Body of pancreas (tissue), 4 donors: ENCODE data around the gene TRAK1. TPM values are rescaled to one million over a fixed set of nuclear protein-coding genes. Genes with fewer than 3 reads are reported as not detected.

Source experiments
- ATAC-seq: fragments of 150-250 bp; one replicate; pipeline ENCODE4 v1.9.1; 2016
- DNase-seq, 4 donors: peaks; one replicate each; pipeline ENCODE4 v3.0.0-alpha.2; 2019
- H3K27ac ChIP-seq, 4 donors: fragments of 200-600 bp; sonication (generic); 1 replicate in 3 of 4; 2 replicates in 1 of 4; pipeline versions ENCODE4 v1.5.1 to v1.6.1; 2016 to 2019; ENCODE audit warnings: mild to moderate bottlenecking in 1 of 4, mixed read lengths in 1 of 4, moderate library complexity in 1 of 4
- H3K27me3 ChIP-seq, 2 donors: fragments of 200-600 bp; sonication (generic); one replicate each; pipeline ENCODE4 v1.6.0; 2016; ENCODE audit warnings: mild to moderate bottlenecking in 1 of 2
- H3K36me3 ChIP-seq, 2 donors: fragments of 200-600 bp; sonication (generic); replicated peaks in 1 of 2; 2 replicates each; pipeline ENCODE4 v1.5.1; 2016; ENCODE audit warnings: low read depth in 2 of 2; ENCODE audit not compliant: insufficient read depth in 1 of 2
- H3K4me1 ChIP-seq: fragments of 200-600 bp; sonication (generic); one replicate; pipeline ENCODE4 v1.6.0; 2016
- H3K4me3 ChIP-seq, 2 donors: fragments of 200-600 bp; sonication (generic); 1 replicate in 1 of 2; 2 replicates in 1 of 2; pipeline ENCODE4 v1.5.1; 2016 to 2019
- H3K9me3 ChIP-seq, 3 donors: fragments of 200-600 bp; sonication (generic); 1 replicate in 2 of 3; 2 replicates in 1 of 3; pipeline ENCODE4 v1.5.1; 2016
- POLR2A ChIP-seq, 3 donors: fragments of 450-650 bp; IDR thresholded peaks; one replicate each; pipeline ENCODE4 v1.6.1; 2016; ENCODE audit warnings: antibody characterized with exemption in 3 of 3, mild to moderate bottlenecking in 2 of 3
- WGBS, 2 donors: methylation state at CpG; one replicate each; pipeline ENCODE4 v1.1.5; 2017; 5-methylcytosine and 5-hydroxymethylcytosine counted together
- intact Hi-C: fragments of 100-400 bp; cut with DNase I; formaldehyde crosslinking; loops from one replicate; pipeline ENCODE4 v1.15.1; 2023
- total RNA-seq, 2 donors: library from RNA; depleted of rRNA; stranded (reverse); fragments of >200 nt; gene quantifications; one replicate each; pipeline ENCODE4 v1.1.0, GENCODE V29; 2016
- TF ChIP-seq, protein P1 (sequence below), 7 experiments: fragments of 450-650 bp in 4 of 7; fragments of 200-600 bp in 3 of 7; sonication (generic) in 3 of 7; IDR thresholded peaks; one replicate each; pipeline ENCODE4 v1.5.1; 2016 to 2019; ENCODE audit warnings: antibody characterized with exemption in 7 of 7

TRAK1 gene
- total RNA-seq, 2 donors from 2014 or later = 17.1 to 24.1 TPM

DNA sequence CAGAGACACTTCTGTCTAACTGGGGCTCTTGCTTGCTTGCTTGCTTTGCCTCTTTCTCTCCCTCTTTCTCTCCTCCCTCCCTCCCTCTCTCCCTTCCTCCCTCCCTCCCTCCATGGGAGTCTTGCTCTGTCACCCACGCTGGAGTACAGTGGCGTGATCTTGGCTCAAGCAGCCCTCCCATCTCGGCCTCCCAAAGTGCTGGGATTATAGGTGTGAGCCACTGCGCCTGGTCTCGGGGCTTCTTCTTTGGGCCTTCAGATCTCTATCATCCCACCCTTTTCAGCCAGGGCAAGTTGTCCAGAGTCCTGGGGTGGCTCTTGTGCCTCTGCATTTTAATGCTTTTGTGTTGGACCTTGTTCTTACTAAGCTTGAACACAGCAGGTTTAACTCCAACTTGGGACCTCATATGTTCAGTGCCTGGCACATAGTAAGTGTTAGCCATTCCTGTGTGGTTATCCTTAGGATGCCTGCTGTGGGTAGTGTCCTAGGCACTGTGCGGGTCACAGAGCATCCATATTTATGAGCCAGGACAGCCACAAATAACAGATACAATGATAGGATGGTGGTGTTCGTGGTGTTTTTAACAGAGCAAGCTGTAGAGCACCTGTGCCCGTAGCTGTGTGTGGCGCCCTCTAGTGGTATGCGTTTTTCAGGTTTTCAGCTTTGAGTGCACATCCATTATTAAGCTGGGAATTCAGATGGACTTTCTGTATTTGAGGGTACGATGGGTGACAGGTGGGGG, 99.7 kb downstream of the TRAK1 start:
- no peak for TF ChIP-seq POLR2A (IDR thresholded peaks at IDR 0.05)
- TF ChIP-seq, protein P1, sequence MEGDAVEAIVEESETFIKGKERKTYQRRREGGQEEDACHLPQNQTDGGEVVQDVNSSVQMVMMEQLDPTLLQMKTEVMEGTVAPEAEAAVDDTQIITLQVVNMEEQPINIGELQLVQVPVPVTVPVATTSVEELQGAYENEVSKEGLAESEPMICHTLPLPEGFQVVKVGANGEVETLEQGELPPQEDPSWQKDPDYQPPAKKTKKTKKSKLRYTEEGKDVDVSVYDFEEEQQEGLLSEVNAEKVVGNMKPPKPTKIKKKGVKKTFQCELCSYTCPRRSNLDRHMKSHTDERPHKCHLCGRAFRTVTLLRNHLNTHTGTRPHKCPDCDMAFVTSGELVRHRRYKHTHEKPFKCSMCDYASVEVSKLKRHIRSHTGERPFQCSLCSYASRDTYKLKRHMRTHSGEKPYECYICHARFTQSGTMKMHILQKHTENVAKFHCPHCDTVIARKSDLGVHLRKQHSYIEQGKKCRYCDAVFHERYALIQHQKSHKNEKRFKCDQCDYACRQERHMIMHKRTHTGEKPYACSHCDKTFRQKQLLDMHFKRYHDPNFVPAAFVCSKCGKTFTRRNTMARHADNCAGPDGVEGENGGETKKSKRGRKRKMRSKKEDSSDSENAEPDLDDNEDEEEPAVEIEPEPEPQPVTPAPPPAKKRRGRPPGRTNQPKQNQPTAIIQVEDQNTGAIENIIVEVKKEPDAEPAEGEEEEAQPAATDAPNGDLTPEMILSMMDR (IDR thresholded peaks at IDR 0.05) = peak; percentile 77 to 88 (median 81)
- Histone ChIP-seq H3K36me3 (peaks cover 0 to 5% of the 10 kb centered on the region in 2 donors), H3K4me1 (no peaks in the 10 kb centered on the region), H3K4me3 (no peak overlapping the region), H3K27ac (no peak overlapping the region), H3K9me3 (no peaks in the 10 kb centered on the region), H3K27me3 (no peaks in the 10 kb centered on the region)
- ATAC-seq = peak; percentile 71
- peak; percentile 72 to 80 (median 78) for DNase-seq
- intact Hi-C loops = loop anchor here (10.0 kb wide), 2 partner anchors 66 to 286 kb away; no protein-coding TSS in a partner anchor
- 44 to 67% methylated on average over 5 to 11 of the region's 11 CpGs for WGBS, 2 donors

DNA sequence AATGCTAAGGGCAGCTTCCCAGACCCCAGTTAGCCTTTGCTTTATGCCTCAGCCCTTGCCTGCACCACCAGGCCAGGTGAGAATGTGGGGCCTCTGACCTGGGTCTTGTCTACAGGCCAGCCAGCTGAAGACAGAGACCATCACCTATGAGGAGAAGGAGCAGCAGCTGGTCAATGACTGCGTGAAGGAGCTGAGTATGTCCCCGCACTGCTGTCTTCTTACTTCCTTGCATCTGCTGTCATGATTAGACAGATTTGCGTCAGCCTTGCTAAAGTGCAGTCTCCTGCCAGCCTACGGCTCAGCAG, 100.2 kb downstream of the TRAK1 start:
- Histone ChIP-seq H3K4me1 (no peaks in the 10 kb centered on the region), H3K27ac (no peak overlapping the region), H3K27me3 (no peaks in the 10 kb centered on the region), H3K9me3 (no peaks in the 10 kb centered on the region), H3K36me3 (peaks cover 0 to 7% of the 10 kb centered on the region in 2 donors), H3K4me3 (no peak overlapping the region)
- ATAC-seq (no peak), DNase-seq (no peak)
- 65 to 73% methylated on average over 4 of the region's 4 CpGs for WGBS, 2 donors
- intact Hi-C loops = loop anchor here (10.0 kb wide), 2 partner anchors 67 to 287 kb away; no protein-coding TSS in a partner anchor
- no peak for TF ChIP-seq POLR2A (IDR thresholded peaks at IDR 0.05)
- TF ChIP-seq, protein P1 (IDR thresholded peaks at IDR 0.05) = no peak

DNA sequence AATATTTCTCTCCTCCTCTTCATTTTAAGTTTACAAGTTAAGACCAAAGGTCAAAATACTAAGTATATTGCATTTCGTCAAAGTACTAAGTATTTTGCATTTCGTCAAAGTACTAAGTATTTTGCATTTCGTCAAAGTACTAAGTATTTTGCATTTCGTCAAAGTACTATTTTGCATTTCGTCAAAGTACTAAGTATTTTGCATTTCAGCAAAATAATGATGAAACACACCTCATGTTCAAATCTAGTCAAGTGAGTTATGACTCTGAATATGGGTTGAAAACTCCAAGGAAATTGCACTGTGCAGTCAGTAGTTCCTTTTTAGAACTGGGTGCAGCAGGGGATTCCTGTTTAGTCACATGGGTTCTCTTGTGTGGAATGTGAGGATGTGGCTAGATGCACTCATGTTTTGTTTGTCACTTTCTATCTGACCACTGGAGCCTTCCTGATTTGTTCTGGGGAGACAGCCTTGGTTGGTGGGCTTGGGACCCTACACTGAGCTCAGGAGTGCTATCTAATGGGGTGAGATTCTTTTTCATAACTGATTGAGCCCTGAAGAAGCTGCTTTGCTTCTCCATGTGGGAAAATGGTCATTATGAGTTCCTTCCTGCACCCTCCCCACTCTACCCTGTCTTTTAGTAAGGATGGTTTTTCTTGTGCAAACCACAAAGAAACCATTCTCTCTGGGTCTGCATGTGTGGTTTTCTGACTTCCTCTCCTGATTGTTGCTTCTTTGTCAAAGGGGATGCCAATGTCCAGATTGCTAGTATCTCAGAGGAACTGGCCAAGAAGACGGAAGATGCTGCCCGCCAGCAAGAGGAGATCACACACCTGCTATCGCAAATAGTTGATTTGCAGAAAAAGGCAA, 101.4 kb downstream of the TRAK1 start:
- H3K36me3 ChIP-seq = peaks cover 0 to 7% of the 10 kb centered on the region in 2 donors
- intact Hi-C loops = loop anchor here (10.0 kb wide), 2 partner anchors 68 to 288 kb away; no protein-coding TSS in a partner anchor
- H3K4me3 ChIP-seq = no peak overlapping the region
- no peaks in the 10 kb centered on the region for H3K9me3 ChIP-seq
- H3K4me1 ChIP-seq = no peaks in the 10 kb centered on the region
- no peaks in the 10 kb centered on the region for H3K27me3 ChIP-seq
- no peak for TF ChIP-seq POLR2A (IDR thresholded peaks at IDR 0.05)
- TF ChIP-seq, protein P1 (IDR thresholded peaks at IDR 0.05) = no peak
- whole genome bisulfite sequencing, 2 donors = 86 to 89% methylated on average over 8 of the region's 8 CpGs
- DNase-seq (no peak), ATAC-seq (no peak)
- no peak overlapping the region for H3K27ac ChIP-seq

DNA sequence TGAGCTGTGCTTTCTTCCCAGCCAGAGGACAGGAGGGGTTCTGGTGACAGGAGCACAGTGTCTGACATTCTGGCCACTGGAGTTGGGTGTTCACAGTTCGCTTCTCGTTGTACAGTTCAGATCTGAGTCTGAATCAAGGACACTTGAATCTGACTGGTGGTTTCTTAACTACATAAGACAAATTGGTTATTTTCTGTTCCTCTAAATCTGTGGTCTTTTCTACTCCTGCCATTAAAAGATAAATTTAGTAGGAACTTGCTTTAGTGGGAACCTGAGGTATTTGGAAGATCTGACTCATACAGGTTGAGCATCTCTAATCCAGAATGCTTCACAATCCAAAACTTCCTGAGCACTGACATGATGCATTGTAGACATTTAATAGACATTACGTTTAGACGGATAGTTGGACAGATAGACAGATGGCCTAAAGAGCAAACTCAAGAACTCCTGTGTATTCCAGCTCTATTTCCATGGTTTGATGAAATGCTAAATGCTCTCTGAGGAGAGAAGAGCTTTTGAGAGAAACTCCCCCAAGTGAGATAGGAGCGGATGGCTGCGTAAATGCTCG, 103.9 kb downstream of the TRAK1 start:
- no peaks in the 10 kb centered on the region for H3K9me3 ChIP-seq
- H3K36me3 ChIP-seq = peaks cover 0 to 10% of the 10 kb centered on the region in 2 donors
- 91 to 93% methylated on average over 7 of the region's 7 CpGs for WGBS, 2 donors
- intact Hi-C loops = loop anchor here (10.0 kb wide), 2 partner anchors 70 to 290 kb away; no protein-coding TSS in a partner anchor
- H3K4me1 ChIP-seq = no peaks in the 10 kb centered on the region
- no peak overlapping the region for H3K27ac ChIP-seq
- no peaks in the 10 kb centered on the region for H3K27me3 ChIP-seq
- DNase-seq (no peak), ATAC-seq (no peak)
- TF ChIP-seq, protein P1 (IDR thresholded peaks at IDR 0.05) = no peak
- TF ChIP-seq POLR2A (IDR thresholded peaks at IDR 0.05) = no peak
- H3K4me3 ChIP-seq = no peak overlapping the region
